Measurements from ENCODE around the gene STPG3. TPM values are rescaled to one million over a fixed set of nuclear protein-coding genes. Genes with fewer than 3 reads are reported as not detected.
"Not testable (repeated sequence)": the region's sequence is repeated elsewhere in the genome, so short reads cannot be mapped to it uniquely, and the experiment has no call there.

The STPG3 gene
- total and polyA plus RNA-seq, 9 of the 15 experiments (the other 6 are each of a cell fraction or from before 2014, with no cell fraction given): not detected

GRCh38 chr9:137239541-137240200 is 11.4 kb upstream of the STPG3 start:
- peak overlapping the region; percentile 85 for H2AFZ ChIP-seq (ENCODE audit: low read depth, low read length)

More at GRCh38 chr9:137239541-137240200, 11.4 kb upstream of the STPG3 start:
- H3K9me3 ChIP-seq (replicated peaks; ENCODE audit: control insufficient read depth, insufficient read depth, low read depth, low read length); H3K27me3 ChIP-seq (ENCODE audit: control insufficient read depth in 2 of 2, insufficient read depth in 2 of 2, low read length in 2 of 2); ATAC-seq; H3K9me1 ChIP-seq (ENCODE audit: control insufficient read depth, insufficient read depth, low read length); BruUV-seq (replicated peaks); CTCF ChIA-PET (ENCODE audit: low intra/inter-chr PET ratio); FAIRE-seq; TF ChIP-seq ZBTB40 (CRISPR knock-in tag; IDR thresholded peaks at IDR 0.05): not testable (repeated sequence)
- WGBS (ENCODE audit: insufficient coverage, low coverage, missing lambda C conversion rate): 26% methylated on average over 21 of the region's 27 CpGs
- H3K4me2 ChIP-seq (ENCODE audit: insufficient read depth, low read length): peak overlapping the region; percentile 69
- H3K9ac ChIP-seq (ENCODE audit: insufficient read depth in 1 of 2, low read depth in 2 of 2, low read length in 2 of 2): peak overlapping the region; percentile 88 to 92
- H3K27ac ChIP-seq (ENCODE audit: extremely low read depth, low read depth, low read length): peak overlapping the region; percentile 98
- peaks cover 30% of the 10 kb centered on the region for H3K36me3 ChIP-seq (ENCODE audit: control insufficient read depth, insufficient read depth, low read length)
- intact Hi-C loops (cut with micrococcal nuclease) (loop anchor here (2.0 to 10.0 kb wide), 3 partner anchors 15 to 455 kb away; partner anchors contain the start of genes NELFB and NRARP), in situ Hi-C loops (cut with MboI) (loop anchor here (25.0 kb wide), 1 partner anchor 452 kb away; the partner anchor contains the start of genes CCDC183 and TMEM141)
- peaks cover 35 to 91% of the 10 kb centered on the region in 2 experiments for H3K4me1 ChIP-seq (replicated peaks in 1 of 2; ENCODE audit: control insufficient read depth in 2 of 2, insufficient read depth in 2 of 2, low read length in 2 of 2)
- H3K79me2 ChIP-seq (ENCODE audit: control insufficient read depth, insufficient read depth, low read length): peaks cover 57% of the 10 kb centered on the region
- POLR2A ChIA-PET: interaction anchor here (0.6 to 6.5 kb wide), 10 partner anchors 14 to 197 kb away, joined by 3 to 221 read pairs (median 6); partner anchors contain the start of genes MAN1B1, NELFB, NRARP and STPG3
- TF ChIP-seq MIER1 (IDR thresholded peaks at IDR 0.05; ENCODE audit: low read depth) (0 out of 2 replicates have a peak, but pooled peaks have one; percentile 31), ARHGAP35 (IDR thresholded peaks at IDR 0.05; ENCODE audit: partially characterized antibody) (peak; percentile 49), BCOR (IDR thresholded peaks at IDR 0.05) (peak; percentile 46; the same call in 1 of the 2 replicates), ZBTB40 (IDR thresholded peaks at IDR 0.05) (0 out of 2 replicates have a peak, but pooled peaks have one; percentile 47)
- DNase-seq (ENCODE audit: extremely low read depth in 1 of 4, low spot score in 3 of 4): peak in 1 of 4 experiments; percentile 49
- H3K4me3 ChIP-seq: peak overlapping the region; percentile 70
- peaks cover 30% of the 10 kb centered on the region for H4K20me1 ChIP-seq (replicated peaks; ENCODE audit: control insufficient read depth, insufficient read depth, low read length)
